ENCODE measurements around the gene TXNIP. TPM values are rescaled to one million over a fixed set of nuclear protein-coding genes. Genes with fewer than 3 reads are reported as not detected.

Gene TXNIP
- total RNA-seq (2021), result 20.8 and 23.2 TPM in 2 replicates
- long read RNA-seq, transcript TXNIP-204 (8 exons, 2,926 nt), result major isoform, 53 of 58 reads
- long read RNA-seq, partial matches to known transcripts, result 2 of 58 reads
- long read RNA-seq, other reads (novel, unspliced or antisense), result 3 of 58 reads

- H3K4me2 ChIP-seq (ENCODE audit: insufficient read depth, insufficient read length, low read length), result peak within 1 kb of the TSS; percentile 92
- TF ChIP-seq CTCF (conservative IDR thresholded peaks at IDR 0.05), result no peak
- peaks cover 7% of the 10 kb centered on the region for H3K79me1 ChIP-seq (ENCODE audit: insufficient read depth, low read depth, low read length, poor library complexity, severe bottlenecking)
- Mint-ChIP-seq H3K9me3 (peaks cover 0 to 3% of the 10 kb centered on the region in 2 experiments; a peak in 2 of 5 replicates), H3K4me3 (peak within 1 kb of the TSS; percentile 87 to 99), H3K36me3 (ENCODE audit: insufficient read depth in 1 of 3, low read depth in 3 of 3) (peaks cover 32 to 43% (median 32%) of the 10 kb centered on the region in 3 experiments), H3K27me3 (ENCODE audit: low read depth) (no peaks in the 10 kb centered on the region), H3K4me1 (peaks cover 48 to 58% of the 10 kb centered on the region in 2 experiments), H3K27ac (peak within 1 kb of the TSS; percentile 95 to 99 (median 98))
- H2BK5ac ChIP-seq (ENCODE audit: insufficient read length, low read length), result no peak within 1 kb of the TSS
- no peak within 1 kb of the TSS for H2BK12ac ChIP-seq (ENCODE audit: insufficient read length, low read depth, low read length)
- no peak within 1 kb of the TSS for H3K27ac ChIP-seq (ENCODE audit: insufficient read length, low read depth, low read length)
- H2AFZ ChIP-seq (ENCODE audit: low read length), result no peak within 1 kb of the TSS
- peaks cover 19% of the 10 kb centered on the region for H3K23me2 ChIP-seq (ENCODE audit: insufficient read length, low read depth, low read length, poor library complexity, severe bottlenecking)
- peak within 1 kb of the TSS; percentile 99 for H3K9ac ChIP-seq (ENCODE audit: extremely low read depth, insufficient read length, low read length)
- H2BK120ac ChIP-seq (ENCODE audit: low read depth, low read length, poor library complexity, severe bottlenecking), result no peak within 1 kb of the TSS
- H3K4ac ChIP-seq (ENCODE audit: low read depth, low read length), result no peak within 1 kb of the TSS; the same call in 1 of the 2 replicates
- no peak within 1 kb of the TSS for H4K91ac ChIP-seq (ENCODE audit: insufficient read length, low read depth, low read length)
- no peak within 1 kb of the TSS for H2BK15ac ChIP-seq (ENCODE audit: low read depth, low read length)
- H3K18ac ChIP-seq (ENCODE audit: insufficient read length, low read depth, low read length), result peak within 1 kb of the TSS; percentile 83
- no CpG with 5 or more reads among the region's 30 CpGs for WGBS (ENCODE audit: extremely low coverage, insufficient read length, low lambda C conversion rate)
- no peak within 1 kb of the TSS for H3K56ac ChIP-seq (ENCODE audit: insufficient read length, low read depth, low read length)
- no peak within 1 kb of the TSS for H2AK5ac ChIP-seq (ENCODE audit: insufficient read length, low read length)
- H4K8ac ChIP-seq (replicated peaks; ENCODE audit: insufficient read length, low read depth, low read length), result no peak within 1 kb of the TSS
- no peak within 1 kb of the TSS for H3K23ac ChIP-seq (ENCODE audit: insufficient read length, low read depth, low read length)
- no peak within 1 kb of the TSS for H2BK20ac ChIP-seq (ENCODE audit: low read depth, low read length, poor library complexity, severe bottlenecking)
- H3K27me3 ChIP-seq (ENCODE audit: insufficient read depth, low read length), result no peaks in the 10 kb centered on the region
- no peaks in the 10 kb centered on the region for H4K20me1 ChIP-seq (ENCODE audit: control insufficient read depth, insufficient read depth, insufficient read length)
- no peak within 1 kb of the TSS for H4K5ac ChIP-seq (ENCODE audit: insufficient read length, low read depth, low read length)
- peaks cover 3% of the 10 kb centered on the region; the same call in 1 of the 2 replicates for H3K79me2 ChIP-seq (ENCODE audit: insufficient read depth, low read length)
- H3K9me3 ChIP-seq (ENCODE audit: control insufficient read depth, low read depth, low read length), result no peaks in the 10 kb centered on the region
- H3T11ph ChIP-seq (ENCODE audit: low read length), result no peak within 1 kb of the TSS
- peaks cover 5% of the 10 kb centered on the region; the same call in 1 of the 2 replicates for H3K4me1 ChIP-seq (ENCODE audit: insufficient read depth, low read length)
- DNase-seq, result peak; percentile 97
- H3K14ac ChIP-seq (ENCODE audit: insufficient read depth, low read length), result peak within 1 kb of the TSS; percentile 82; the same call in 1 of the 2 replicates
These were observed at the start of gene TXNIP for GRCh38 chr1:145996433-145997015. Gene TXNIP, minus strand, starts transcription at chr1:145996579. Its CDS starts 313 bp downstream, at chr1:145996266.

All from H9 (cell line).